Ascending aorta (tissue), 2 donors: Measurements from ENCODE around the gene ZEB2. TPM values are rescaled to one million over a fixed set of nuclear protein-coding genes. Genes with fewer than 3 reads are reported as not detected.

Experiments used
- DNase-seq, 2 donors: peaks; one replicate each; pipeline ENCODE4 v3.0.0-alpha.2; 2019; ENCODE audit warnings: low spot score in 2 of 2
- H3K27ac ChIP-seq, 2 donors: fragments of 200-600 bp; sonication (generic); one replicate each; pipeline ENCODE4 v1.5.1; 2016 to 2017; ENCODE audit warnings: mild to moderate bottlenecking in 1 of 2
- H3K27me3 ChIP-seq: fragments of 200-600 bp; sonication (generic); one replicate; pipeline ENCODE4 v1.5.1; 2017
- H3K36me3 ChIP-seq, 2 donors: fragments of 200-600 bp; sonication (generic); one replicate each; pipeline ENCODE4 v1.5.1; 2016
- H3K4me1 ChIP-seq, 2 donors: fragments of 200-600 bp; sonication (generic); one replicate each; pipeline ENCODE4 v1.5.1; 2016 to 2017; ENCODE audit warnings: mild to moderate bottlenecking in 1 of 2
- H3K4me3 ChIP-seq, 2 donors: fragments of 200-600 bp; sonication (generic); one replicate each; pipeline ENCODE4 v1.5.1; 2016 to 2017; ENCODE audit warnings: mild to moderate bottlenecking in 1 of 2
- H3K9me3 ChIP-seq, 2 donors: fragments of 200-600 bp; sonication (generic); one replicate each; pipeline ENCODE4 v1.5.1; 2016
- intact Hi-C: fragments of 100-400 bp; cut with DNase I; formaldehyde crosslinking; loops from one replicate; pipeline ENCODE4 v1.15.1; 2023
- total RNA-seq: library from RNA; depleted of rRNA; stranded (reverse); fragments of >200 nt; gene quantifications from one replicate; pipeline ENCODE4 v1.1.0, GENCODE V29; 2016
- TF ChIP-seq, protein P1 (sequence below), 3 experiments: fragments of 200-600 bp in 2 of 3; fragments of 450-650 bp in 1 of 3; sonication (generic) in 2 of 3; IDR thresholded peaks; one replicate each; pipeline ENCODE4 v1.5.1; 2016 to 2019; ENCODE audit warnings: antibody characterized with exemption in 3 of 3, mild to moderate bottlenecking in 1 of 3, moderate library complexity in 1 of 3

Gene ZEB2
- total RNA-seq: 74.6 TPM

DNA sequence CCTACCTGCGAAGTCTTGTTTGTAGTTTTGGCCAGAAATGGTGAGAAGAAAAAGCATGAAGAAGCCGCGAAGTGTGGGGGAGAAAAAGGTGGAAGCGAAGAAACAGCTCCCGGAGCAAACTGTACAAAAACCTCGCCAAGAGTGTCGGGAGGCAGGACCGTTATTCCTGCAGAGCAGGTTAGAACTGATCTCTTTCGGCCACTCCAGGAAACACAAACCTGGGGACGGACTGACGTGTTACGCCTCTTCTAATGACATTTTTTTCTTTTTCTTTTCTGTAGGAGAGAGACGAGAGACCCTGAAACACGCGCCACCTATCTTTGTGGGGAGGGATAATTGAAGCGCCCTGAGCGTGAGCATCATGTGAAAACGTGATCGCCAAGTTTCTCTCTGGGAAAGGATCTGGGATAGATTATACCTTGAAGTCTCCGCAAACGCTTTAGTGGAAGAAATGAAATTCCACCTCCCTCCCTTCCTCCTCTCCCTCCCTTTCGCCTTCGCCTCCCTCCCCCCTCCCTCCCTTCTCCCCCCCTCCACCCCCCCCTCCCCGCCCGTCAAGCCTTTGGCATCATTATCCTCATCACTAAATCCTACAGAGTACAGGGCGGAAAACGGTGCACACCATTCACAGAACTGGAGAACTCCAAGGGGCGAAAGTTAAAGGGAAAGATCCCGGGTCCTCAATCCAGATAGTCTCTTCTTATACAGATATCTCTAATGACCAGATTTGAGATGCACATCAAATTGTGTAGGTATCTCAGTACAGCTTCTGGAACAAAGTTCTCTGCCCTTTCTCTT, at the start of gene ZEB2:
Gene ZEB2, minus strand, starts transcription at position 186 of the 798 bp plus-strand sequence. CDS start 2,769 bp downstream, outside the sequence.
- TF ChIP-seq, protein P1, sequence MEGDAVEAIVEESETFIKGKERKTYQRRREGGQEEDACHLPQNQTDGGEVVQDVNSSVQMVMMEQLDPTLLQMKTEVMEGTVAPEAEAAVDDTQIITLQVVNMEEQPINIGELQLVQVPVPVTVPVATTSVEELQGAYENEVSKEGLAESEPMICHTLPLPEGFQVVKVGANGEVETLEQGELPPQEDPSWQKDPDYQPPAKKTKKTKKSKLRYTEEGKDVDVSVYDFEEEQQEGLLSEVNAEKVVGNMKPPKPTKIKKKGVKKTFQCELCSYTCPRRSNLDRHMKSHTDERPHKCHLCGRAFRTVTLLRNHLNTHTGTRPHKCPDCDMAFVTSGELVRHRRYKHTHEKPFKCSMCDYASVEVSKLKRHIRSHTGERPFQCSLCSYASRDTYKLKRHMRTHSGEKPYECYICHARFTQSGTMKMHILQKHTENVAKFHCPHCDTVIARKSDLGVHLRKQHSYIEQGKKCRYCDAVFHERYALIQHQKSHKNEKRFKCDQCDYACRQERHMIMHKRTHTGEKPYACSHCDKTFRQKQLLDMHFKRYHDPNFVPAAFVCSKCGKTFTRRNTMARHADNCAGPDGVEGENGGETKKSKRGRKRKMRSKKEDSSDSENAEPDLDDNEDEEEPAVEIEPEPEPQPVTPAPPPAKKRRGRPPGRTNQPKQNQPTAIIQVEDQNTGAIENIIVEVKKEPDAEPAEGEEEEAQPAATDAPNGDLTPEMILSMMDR (IDR thresholded peaks at IDR 0.05): peak; percentile 44 to 77 (median 71)
- peak within 1 kb of the TSS; percentile 85 to 89 for H3K4me3 ChIP-seq
- H3K36me3 ChIP-seq: no peaks in the 10 kb centered on the region
- intact Hi-C loops: loop anchor here (5.0 kb wide), 7 partner anchors 87 to 1232 kb away; no protein-coding TSS in a partner anchor
- H3K4me1 ChIP-seq: peaks cover 0 to 6% of the 10 kb centered on the region in 2 donors
- peak in 1 of 2 donors; percentile 89 for DNase-seq
- no peaks in the 10 kb centered on the region for H3K9me3 ChIP-seq
- H3K27ac ChIP-seq: peak within 1 kb of the TSS; percentile 99 to 100
- H3K27me3 ChIP-seq: no peaks in the 10 kb centered on the region

DNA sequence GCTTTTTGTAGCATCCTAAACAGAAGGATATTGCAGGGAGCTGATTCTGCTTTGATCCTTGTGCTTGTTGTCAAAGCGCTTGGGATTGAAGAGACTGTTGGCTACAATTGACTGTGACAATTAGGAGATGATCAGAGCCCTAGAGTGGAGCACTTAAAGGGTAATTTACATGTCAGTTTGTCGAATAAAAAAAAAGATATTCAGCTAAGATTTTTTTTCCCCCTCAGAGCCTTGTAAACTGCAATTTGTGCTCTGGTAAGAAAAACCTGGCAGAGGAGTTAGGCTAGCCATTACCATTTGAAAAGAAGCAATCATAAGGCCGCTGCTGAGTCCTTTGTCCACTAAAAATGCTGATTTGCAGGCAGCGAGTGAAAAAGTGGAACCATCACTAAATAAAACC, 47.8 kb upstream of the ZEB2 start:
- no peak overlapping the region for H3K4me3 ChIP-seq
- DNase-seq: no peak
- no peaks in the 10 kb centered on the region for H3K36me3 ChIP-seq
- no peaks in the 10 kb centered on the region for H3K4me1 ChIP-seq
- no peaks in the 10 kb centered on the region for H3K9me3 ChIP-seq
- TF ChIP-seq, protein P1 (IDR thresholded peaks at IDR 0.05): no peak
- H3K27me3 ChIP-seq: no peaks in the 10 kb centered on the region
- intact Hi-C loops: no loop called here
- no peak overlapping the region for H3K27ac ChIP-seq

DNA sequence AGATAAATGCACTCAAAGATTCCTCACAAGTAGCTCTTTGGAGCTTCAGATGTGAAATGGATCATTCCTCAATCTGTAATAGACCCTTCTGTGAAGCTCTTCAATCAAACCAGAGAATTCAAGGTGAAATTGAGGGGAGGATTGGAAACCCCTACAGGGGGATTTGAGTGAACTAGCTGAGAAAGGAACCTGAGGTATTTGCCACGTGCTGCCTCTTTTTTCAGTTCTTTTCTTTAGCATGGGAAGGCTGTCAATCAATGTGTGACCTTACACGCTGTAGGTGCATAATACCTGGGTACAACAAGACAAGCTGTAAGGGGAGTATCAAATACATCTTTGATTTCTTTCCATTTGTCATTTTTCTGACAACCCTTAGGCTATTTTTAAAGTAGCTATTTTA, 46.5 kb upstream of the ZEB2 start:
- H3K36me3 ChIP-seq: no peaks in the 10 kb centered on the region
- no peaks in the 10 kb centered on the region for H3K9me3 ChIP-seq
- H3K27ac ChIP-seq: no peak overlapping the region
- H3K27me3 ChIP-seq: no peaks in the 10 kb centered on the region
- intact Hi-C loops: no loop called here
- DNase-seq: no peak
- TF ChIP-seq, protein P1 (IDR thresholded peaks at IDR 0.05): no peak
- no peak overlapping the region for H3K4me3 ChIP-seq
- H3K4me1 ChIP-seq: no peaks in the 10 kb centered on the region

DNA sequence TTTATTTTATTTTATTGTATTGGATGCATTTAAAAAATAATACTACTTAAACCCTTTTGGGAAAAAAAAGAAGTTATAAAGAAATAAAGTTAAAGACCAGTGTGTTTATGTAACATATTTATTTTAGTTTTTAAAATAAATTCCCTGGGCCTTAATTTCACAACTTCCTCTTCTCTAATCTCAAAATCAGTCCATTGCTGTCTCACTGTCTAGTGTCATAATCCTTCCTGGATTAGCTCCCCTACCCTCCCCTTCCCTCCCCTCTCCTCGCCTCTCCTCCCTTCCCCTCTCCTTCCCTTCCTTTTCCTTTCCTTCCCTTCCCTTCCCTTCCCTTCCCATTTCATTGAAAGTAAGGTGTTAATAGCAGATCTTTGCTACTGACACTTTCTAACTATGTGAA, 40.3 kb upstream of the ZEB2 start:
- Histone ChIP-seq H3K36me3 (no peaks in the 10 kb centered on the region), H3K4me3 (no peak overlapping the region), H3K27ac (no peak overlapping the region), H3K4me1 (no peaks in the 10 kb centered on the region), H3K9me3 (no peaks in the 10 kb centered on the region), H3K27me3 (no peaks in the 10 kb centered on the region)
- intact Hi-C loops: no loop called here
- DNase-seq: no peak
- TF ChIP-seq, protein P1 (IDR thresholded peaks at IDR 0.05): no peak

DNA sequence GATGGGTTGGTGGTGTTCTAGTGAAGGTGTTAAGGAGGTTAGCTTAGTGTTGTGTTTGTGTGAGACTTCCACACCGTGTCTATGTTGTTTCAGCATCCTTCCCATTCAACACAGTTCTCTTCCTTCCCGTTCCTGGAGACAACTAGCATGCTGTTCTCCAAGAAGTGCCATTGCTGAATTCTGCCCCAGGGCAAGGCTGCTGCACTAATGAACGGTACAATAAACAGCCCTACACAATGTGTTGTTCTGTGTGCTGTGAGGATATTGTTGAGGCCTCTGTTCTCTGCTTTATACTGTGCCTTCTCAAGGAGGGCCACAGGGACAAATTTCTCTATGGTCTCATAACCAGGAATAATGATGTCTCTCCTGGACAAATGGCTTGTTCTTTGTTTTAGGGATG, 39.8 kb upstream of the ZEB2 start:
- Histone ChIP-seq H3K4me1 (no peaks in the 10 kb centered on the region), H3K36me3 (no peaks in the 10 kb centered on the region), H3K4me3 (no peak overlapping the region), H3K27me3 (no peaks in the 10 kb centered on the region), H3K9me3 (no peaks in the 10 kb centered on the region), H3K27ac (no peak overlapping the region)
- intact Hi-C loops: no loop called here
- TF ChIP-seq, protein P1 (IDR thresholded peaks at IDR 0.05): no peak
- no peak for DNase-seq
